ENCODE measurements around the gene TUBA4B. TPM values are rescaled to one million over a fixed set of nuclear protein-coding genes. Genes with fewer than 3 reads are reported as not detected.
"Not testable (repeated sequence)": the region's sequence is repeated elsewhere in the genome, so short reads cannot be mapped to it uniquely, and the experiment has no call there.

Gene TUBA4B
- total RNA-seq, 2 experiments from 2014 or later: not detected

DNA sequence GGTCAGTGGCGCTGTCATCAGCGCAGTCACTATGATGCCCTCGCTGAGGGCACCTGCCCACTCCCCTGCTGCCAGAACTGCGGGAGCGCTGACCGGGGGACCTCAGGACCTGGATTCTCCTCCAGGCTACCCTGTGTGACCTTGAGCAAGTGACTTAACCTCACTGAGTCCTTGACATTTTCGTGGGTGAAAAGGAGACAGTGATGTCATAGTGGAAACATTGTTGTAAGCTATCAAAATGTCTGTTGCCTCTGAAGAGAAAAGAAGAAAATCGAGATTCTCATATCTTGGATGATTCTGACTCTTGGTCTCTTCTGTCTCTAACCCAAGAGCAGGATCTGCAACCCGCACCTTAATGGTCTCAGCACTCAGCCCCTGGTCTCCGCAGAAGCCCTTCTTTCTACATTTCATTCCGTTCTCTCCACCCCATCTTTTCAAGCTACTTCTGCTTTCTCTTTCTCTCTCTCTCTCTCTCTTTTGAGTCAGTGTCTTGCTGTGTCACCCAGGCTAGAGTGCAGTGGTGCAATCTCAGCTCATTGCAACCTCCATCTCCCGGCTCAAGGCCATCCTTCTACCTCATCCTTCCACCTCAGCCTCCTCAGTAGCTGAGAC, 1.7 kb downstream of the TUBA4B start:
- Mint-ChIP-seq H3K4me1 (peaks cover 46% of the 10 kb centered on the region), H3K27ac (peak overlapping the region; percentile 90), H3K9me3 (ENCODE audit: low read depth) (no peaks in the 10 kb centered on the region), H3K4me3 (peak overlapping the region; percentile 89), H3K27me3 (no peaks in the 10 kb centered on the region), H3K36me3 (ENCODE audit: low read depth) (peaks cover 32% of the 10 kb centered on the region)
- peak; percentile 72 for DNase-seq
- ChIA-PET POLR2A (interaction anchor here (0.6 to 4.5 kb wide), 11 partner anchors 9 to 1035 kb away, joined by 3 to 33 read pairs (median 5); partner anchors contain the start of genes ANKZF1, ATG9A, CNPPD1 and DNAJB2), CTCF (interaction anchor here (0.5 to 6.2 kb wide), 14 partner anchors 10 to 294 kb away, joined by 3 to 68 read pairs (median 6); partner anchors contain the start of genes ANKZF1, ATG9A, CNPPD1 and CRYBA2)
- intact Hi-C loops (cut with DNase I, micrococcal nuclease): loop anchor here (1.0 to 10.0 kb wide), 6 partner anchors 9 to 686 kb away; partner anchors contain the start of genes ANKZF1 (in 1 of the 2), ATG9A (in 1 of the 2), CHPF (in 1 of the 2) and CNOT9 (in 1 of the 2)
- ATAC-seq: peak; percentile 52

DNA sequence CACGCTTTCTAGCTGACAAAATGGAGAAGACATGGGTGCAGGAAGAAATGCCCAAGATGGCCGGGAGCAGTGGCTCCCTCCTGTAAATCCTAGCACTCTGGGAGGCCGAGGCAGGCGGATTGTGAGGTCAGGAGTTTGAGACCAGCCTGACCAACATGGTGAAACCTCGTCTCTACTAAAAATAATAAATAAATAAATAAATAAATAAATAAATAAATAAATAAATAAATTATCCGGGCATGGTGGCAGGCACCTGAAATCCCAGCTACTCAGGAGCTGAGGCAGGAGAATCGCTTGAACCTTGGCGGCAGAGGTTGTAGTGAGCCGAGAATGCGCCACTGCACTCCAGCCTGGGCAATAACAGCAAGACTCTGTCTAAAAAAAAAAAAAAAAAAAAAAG, 5.9 kb downstream of the TUBA4B start:
- DNase-seq; H3K9me3 Mint-ChIP-seq (ENCODE audit: low read depth); H3K36me3 Mint-ChIP-seq (ENCODE audit: low read depth); ATAC-seq; H3K4me3 Mint-ChIP-seq; H3K27ac Mint-ChIP-seq; H3K27me3 Mint-ChIP-seq: not testable (repeated sequence)
- ChIA-PET CTCF (interaction anchor here (0.7 to 1.9 kb wide), 5 partner anchors 18 to 100 kb away, joined by 4 to 9 read pairs (median 6); no protein-coding TSS in a partner anchor), POLR2A (interaction anchor here (0.6 kb wide), 1 partner anchor 86 kb away, joined by 4 read pairs; no protein-coding TSS in a partner anchor)
- intact Hi-C loops (cut with DNase I, micrococcal nuclease): loop anchor here in 1 of 2 experiments (10.0 kb wide), 1 partner anchor 286 kb away; the partner anchor contains the start of genes CHPF and TMEM198
- peaks cover 16% of the 10 kb centered on the region for H3K4me1 Mint-ChIP-seq

DNA sequence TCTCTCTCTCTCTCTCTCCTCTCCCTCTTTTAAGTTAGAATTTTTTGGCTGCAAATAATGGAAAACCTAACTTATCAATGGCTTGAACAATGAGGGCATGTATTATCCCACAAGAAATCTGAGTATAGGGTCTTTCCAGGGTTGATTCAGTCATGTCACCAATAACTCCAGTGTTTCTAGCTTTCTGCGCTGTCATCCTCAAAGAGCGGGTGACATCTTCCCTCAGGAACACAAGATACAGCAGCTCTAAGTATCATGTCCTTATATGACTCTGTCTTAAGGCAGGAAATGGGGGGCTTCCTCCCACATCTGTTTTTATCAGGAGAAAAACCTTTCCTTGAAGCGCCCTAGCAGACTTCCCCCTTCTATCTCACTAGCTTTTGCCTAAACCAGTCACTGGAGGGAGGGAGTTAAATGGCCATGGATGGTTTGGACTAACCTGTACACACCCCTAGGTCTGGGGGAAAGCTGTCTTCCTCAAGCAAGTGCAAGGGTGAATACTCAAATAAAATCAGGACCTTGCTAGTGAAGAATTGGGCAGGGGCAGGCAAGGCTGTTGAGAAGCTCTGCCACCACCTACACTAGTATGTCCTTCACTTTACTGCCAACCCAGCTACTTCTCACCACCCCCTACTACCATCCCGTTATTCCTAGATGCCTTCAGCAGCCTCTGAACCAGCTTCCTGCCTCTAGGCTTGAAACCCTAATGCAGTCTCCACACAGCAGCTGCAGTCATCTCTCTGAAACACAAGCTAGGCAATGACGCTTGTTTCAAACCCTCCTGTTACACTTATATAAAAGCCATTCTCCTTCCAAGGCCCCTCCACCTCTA, 8.2 kb downstream of the TUBA4B start:
- Mint-ChIP-seq H3K27me3 (peaks cover 2% of the 10 kb centered on the region), H3K27ac (no peak overlapping the region), H3K9me3 (ENCODE audit: low read depth) (no peaks in the 10 kb centered on the region), H3K4me3 (no peak overlapping the region), H3K36me3 (ENCODE audit: low read depth) (no peaks in the 10 kb centered on the region), H3K4me1 (peaks cover 2% of the 10 kb centered on the region)
- no peak for DNase-seq
- CTCF ChIA-PET: interaction anchor here (0.7 to 4.0 kb wide), 5 partner anchors 14 to 354 kb away, joined by 3 to 34 read pairs (median 8); partner anchors contain the start of genes DNAJB2, GLB1L and STK16
- POLR2A ChIA-PET: no interaction called here
- no peak for ATAC-seq
- intact Hi-C loops (cut with DNase I, micrococcal nuclease): no loop called here

DNA sequence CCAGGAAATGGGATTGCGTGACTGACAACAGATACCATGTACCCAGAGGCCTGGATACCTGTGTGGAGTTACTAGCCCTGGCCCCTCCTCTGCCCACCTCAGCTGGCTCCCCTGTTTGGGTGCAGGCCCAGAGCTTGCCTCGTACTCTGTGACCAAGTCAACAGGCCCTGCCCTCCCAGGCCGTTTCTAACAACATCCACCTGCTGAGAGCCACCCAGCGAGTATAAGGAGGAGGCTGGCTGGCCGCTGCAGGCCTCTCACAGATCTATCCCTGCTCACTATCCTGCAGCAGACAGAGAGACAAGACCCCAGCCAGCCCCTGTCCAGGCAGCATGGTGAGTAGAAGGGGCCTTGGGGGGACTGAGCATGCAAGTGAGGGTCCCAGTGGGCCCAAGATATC, 13.2 kb downstream of the TUBA4B start:
- ChIA-PET POLR2A (interaction anchor here (0.6 kb wide), 1 partner anchor 36 kb away, joined by 3 read pairs; no protein-coding TSS in a partner anchor), CTCF (interaction anchor here (0.6 to 1.3 kb wide), 5 partner anchors 11 to 1675 kb away, joined by 3 to 5 read pairs (median 3); no protein-coding TSS in a partner anchor)
- H3K4me3 Mint-ChIP-seq: no peak overlapping the region
- no peaks in the 10 kb centered on the region for H3K36me3 Mint-ChIP-seq (ENCODE audit: low read depth)
- H3K4me1 Mint-ChIP-seq: no peaks in the 10 kb centered on the region
- no peak for ATAC-seq
- intact Hi-C loops (cut with DNase I, micrococcal nuclease): no loop called here
- H3K27ac Mint-ChIP-seq: no peak overlapping the region
- DNase-seq: no peak
- H3K9me3 Mint-ChIP-seq (ENCODE audit: low read depth): no peaks in the 10 kb centered on the region
- peaks cover 2% of the 10 kb centered on the region for H3K27me3 Mint-ChIP-seq

DNA sequence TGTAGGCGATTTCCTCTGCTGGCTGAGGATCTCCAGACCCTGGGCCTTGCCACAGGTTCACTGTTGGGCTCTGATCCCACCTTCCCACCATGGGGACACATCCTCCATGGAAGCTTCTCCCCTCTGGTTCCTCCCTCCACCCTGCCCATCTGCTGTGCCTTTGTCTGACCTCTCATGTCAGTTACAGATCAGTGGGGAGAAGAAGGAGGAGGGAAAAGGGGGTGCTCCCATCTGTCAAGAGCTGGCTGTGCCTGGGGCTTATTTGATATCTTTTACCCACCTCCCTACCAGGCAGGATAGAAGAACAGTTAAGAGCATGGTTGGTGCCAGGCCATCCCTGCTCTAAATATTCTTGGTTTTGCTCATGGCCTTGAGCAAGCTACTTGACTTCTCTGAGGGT, 13.8 kb downstream of the TUBA4B start:
- H3K27me3 Mint-ChIP-seq: peaks cover 2% of the 10 kb centered on the region
- H3K36me3 Mint-ChIP-seq (ENCODE audit: low read depth): no peaks in the 10 kb centered on the region
- H3K4me3 Mint-ChIP-seq: no peak overlapping the region
- H3K27ac Mint-ChIP-seq: no peak overlapping the region
- ATAC-seq: no peak
- no peak for DNase-seq
- intact Hi-C loops (cut with DNase I, micrococcal nuclease): no loop called here
- no peaks in the 10 kb centered on the region for H3K9me3 Mint-ChIP-seq (ENCODE audit: low read depth)
- no peaks in the 10 kb centered on the region for H3K4me1 Mint-ChIP-seq
- POLR2A ChIA-PET: interaction anchor here (0.6 kb wide), 1 partner anchor 14 kb away, joined by 3 read pairs; the partner anchor contains the start of gene TUBA4B
- CTCF ChIA-PET: interaction anchor here (0.7 kb wide), 1 partner anchor 19 kb away, joined by 3 read pairs; no protein-coding TSS in a partner anchor

DNA sequence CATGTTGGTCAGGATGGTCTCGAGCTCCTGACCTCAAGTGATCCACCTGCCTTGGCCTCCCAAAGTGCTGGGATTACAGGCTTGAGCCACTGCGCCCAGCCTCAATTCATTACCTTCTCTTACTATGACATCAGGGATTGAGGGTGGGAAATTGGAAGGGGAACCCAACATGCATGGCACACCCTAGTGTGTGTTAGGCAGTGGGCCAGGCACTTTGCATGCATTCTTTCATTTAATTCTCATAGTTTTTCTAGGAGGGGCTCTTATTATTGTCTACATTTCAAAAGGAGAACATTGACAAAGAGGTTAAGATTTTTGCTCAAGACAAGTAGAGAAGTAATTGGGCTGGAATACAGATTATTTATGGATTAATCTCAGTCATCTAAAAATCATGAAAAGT, 15.3 kb downstream of the TUBA4B start:
- DNase-seq: no peak
- H3K36me3 Mint-ChIP-seq (ENCODE audit: low read depth): no peaks in the 10 kb centered on the region
- no peaks in the 10 kb centered on the region for H3K9me3 Mint-ChIP-seq (ENCODE audit: low read depth)
- H3K4me1 Mint-ChIP-seq: no peaks in the 10 kb centered on the region
- ChIA-PET CTCF (interaction anchor here (0.6 kb wide), 1 partner anchor 50 kb away, joined by 3 read pairs; no protein-coding TSS in a partner anchor), POLR2A (no interaction called here)
- intact Hi-C loops (cut with DNase I, micrococcal nuclease): no loop called here
- no peaks in the 10 kb centered on the region for H3K27me3 Mint-ChIP-seq
- ATAC-seq: no peak
- H3K4me3 Mint-ChIP-seq: no peak overlapping the region
- no peak overlapping the region for H3K27ac Mint-ChIP-seq

DNA sequence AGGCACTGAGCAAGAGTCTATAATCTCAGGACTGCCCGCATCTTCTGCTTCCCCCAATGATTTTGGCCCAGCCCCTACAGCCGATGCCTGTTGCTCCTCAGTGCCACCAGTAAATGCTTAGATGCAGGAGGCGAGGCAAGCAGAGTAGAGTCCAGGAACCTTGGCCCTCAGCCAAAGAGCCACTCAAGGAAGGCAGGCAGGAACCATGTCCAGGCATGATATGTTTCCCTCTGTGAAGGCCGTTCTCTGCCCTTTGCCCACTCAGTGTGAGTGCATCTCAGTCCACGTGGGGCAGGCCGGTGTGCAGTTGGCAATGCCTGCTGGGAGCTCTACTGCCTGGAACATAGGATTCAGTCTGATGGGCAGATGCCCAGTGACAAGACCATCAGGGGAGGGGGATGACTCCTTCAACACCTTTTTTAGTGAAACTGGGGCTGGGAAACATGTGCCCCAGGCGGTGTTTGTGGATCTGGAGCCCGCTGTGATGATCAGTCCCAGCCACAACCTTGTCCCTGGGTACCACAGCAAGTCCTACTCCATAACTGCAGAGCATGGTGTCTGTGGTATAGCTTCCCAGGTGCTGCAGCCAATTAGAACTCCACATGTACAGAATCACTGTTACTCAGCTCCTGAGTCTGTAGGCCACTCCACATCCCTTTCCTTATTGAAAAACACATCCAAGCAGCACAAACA, 16.5 kb downstream of the TUBA4B start:
- Mint-ChIP-seq H3K27ac (no peak overlapping the region), H3K9me3 (ENCODE audit: low read depth) (no peaks in the 10 kb centered on the region), H3K27me3 (no peaks in the 10 kb centered on the region), H3K36me3 (ENCODE audit: low read depth) (no peaks in the 10 kb centered on the region), H3K4me3 (no peak overlapping the region), H3K4me1 (no peaks in the 10 kb centered on the region)
- ChIA-PET POLR2A (no interaction called here), CTCF (no interaction called here)
- intact Hi-C loops (cut with DNase I, micrococcal nuclease): no loop called here
- DNase-seq (no peak), ATAC-seq (no peak)

DNA sequence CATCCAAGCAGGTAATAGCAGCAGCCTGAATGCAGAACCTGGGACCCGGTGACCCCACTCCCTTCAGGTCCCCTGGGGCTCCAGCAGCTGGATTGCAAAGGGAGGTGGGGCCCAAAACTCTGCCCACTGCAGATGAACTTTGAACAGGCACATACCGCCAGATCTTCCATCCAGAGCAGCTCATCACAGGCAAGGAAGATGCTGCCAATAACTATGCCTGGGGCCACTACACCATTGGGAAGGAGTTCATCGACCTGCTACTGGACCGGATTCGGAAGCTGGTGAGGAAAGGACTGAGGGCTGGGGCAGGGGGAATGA, 17.0 kb downstream of the TUBA4B start:
- H3K27ac Mint-ChIP-seq: no peak overlapping the region
- DNase-seq (no peak), ATAC-seq (no peak)
- POLR2A ChIA-PET: no interaction called here
- H3K9me3 Mint-ChIP-seq (ENCODE audit: low read depth): no peaks in the 10 kb centered on the region
- no peak overlapping the region for H3K4me3 Mint-ChIP-seq
- no peaks in the 10 kb centered on the region for H3K27me3 Mint-ChIP-seq
- H3K36me3 Mint-ChIP-seq (ENCODE audit: low read depth): no peaks in the 10 kb centered on the region
- no peaks in the 10 kb centered on the region for H3K4me1 Mint-ChIP-seq
- CTCF ChIA-PET: no interaction called here
- intact Hi-C loops (cut with DNase I, micrococcal nuclease): no loop called here

DNA sequence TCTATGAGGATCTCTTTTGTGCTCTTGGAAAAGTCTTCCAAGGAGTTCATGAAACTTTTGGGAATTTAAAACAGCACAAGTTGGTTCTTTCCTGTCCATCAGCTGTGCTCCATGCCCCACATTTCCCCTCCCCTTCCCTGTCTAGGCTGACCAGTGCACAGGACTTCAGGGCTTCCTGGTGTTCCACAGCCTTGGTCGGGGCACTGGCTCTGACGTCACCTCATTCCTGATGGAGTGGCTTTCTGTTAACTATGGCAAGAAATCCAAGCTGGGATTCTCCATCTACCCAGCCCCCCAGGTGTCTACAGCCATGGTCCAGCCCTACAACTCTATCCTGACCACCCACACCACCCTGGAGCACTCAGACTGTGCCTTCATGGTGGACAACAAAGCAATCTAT, 18.0 kb downstream of the TUBA4B start:
- intact Hi-C loops (cut with DNase I, micrococcal nuclease): no loop called here
- ChIA-PET CTCF (no interaction called here), POLR2A (no interaction called here)
- DNase-seq (no peak), ATAC-seq (no peak)
- H3K27me3 Mint-ChIP-seq: no peaks in the 10 kb centered on the region
- H3K9me3 Mint-ChIP-seq (ENCODE audit: low read depth): no peaks in the 10 kb centered on the region
- no peak overlapping the region for H3K27ac Mint-ChIP-seq
- no peak overlapping the region for H3K4me3 Mint-ChIP-seq
- H3K4me1 Mint-ChIP-seq: no peaks in the 10 kb centered on the region
- no peaks in the 10 kb centered on the region for H3K36me3 Mint-ChIP-seq (ENCODE audit: low read depth)

DNA sequence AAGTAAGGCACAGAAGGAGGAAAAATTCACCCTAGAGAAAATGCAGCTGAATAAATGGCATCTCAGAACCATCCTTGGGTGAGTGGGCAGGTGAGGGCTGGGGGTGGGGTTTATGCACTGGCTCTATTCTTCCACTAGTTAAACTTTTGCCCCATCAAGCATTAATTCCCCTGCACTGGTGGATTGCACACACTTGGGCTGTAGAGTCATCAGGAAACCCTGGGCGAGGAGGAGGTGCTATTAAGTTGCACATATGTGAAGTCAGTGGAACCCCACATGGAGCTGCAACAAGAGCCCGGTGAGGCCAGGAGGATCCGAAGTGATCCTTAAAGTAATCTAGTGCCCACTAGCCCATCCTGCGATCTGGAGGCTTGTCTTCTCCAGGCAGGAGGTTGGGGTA, 19.3 kb downstream of the TUBA4B start:
- CTCF ChIA-PET: interaction anchor here (15.5 kb wide), 1 partner anchor 23 kb away, joined by 257 read pairs; no protein-coding TSS in a partner anchor
- Mint-ChIP-seq H3K27ac (no peak overlapping the region), H3K27me3 (no peaks in the 10 kb centered on the region), H3K4me1 (peaks cover 3% of the 10 kb centered on the region), H3K9me3 (ENCODE audit: low read depth) (no peaks in the 10 kb centered on the region), H3K4me3 (no peak overlapping the region), H3K36me3 (ENCODE audit: low read depth) (no peaks in the 10 kb centered on the region)
- POLR2A ChIA-PET: no interaction called here
- ATAC-seq (no peak), DNase-seq (no peak)
- intact Hi-C loops (cut with DNase I, micrococcal nuclease): no loop called here

DNA sequence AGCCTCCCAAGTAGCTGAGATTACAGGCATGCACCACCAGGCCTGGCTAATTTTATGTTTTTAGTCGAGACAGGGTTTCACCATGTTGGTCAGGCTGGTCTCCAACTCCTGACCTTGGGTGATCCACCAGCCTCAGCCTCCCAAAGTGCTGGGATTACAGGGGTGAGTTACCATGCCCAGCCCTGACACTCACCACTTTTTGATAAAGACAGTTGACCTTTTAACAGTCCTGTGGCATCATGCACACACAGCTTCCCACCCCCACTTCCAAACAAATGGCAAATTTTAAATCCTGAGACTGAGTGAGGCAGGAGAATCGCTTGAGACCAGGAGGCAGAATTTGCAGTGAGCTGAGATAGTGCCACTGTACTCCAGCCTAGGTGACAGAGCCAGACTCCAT, 20.0 kb downstream of the TUBA4B start:
- peaks cover 10% of the 10 kb centered on the region for H3K4me1 Mint-ChIP-seq
- ChIA-PET POLR2A (no interaction called here), CTCF (interaction anchor here (0.8 to 15.5 kb wide), 2 partner anchors 23 to 77 kb away, joined by 3 to 257 read pairs; no protein-coding TSS in a partner anchor)
- no peak for ATAC-seq
- no peaks in the 10 kb centered on the region for H3K27me3 Mint-ChIP-seq
- no peaks in the 10 kb centered on the region for H3K36me3 Mint-ChIP-seq (ENCODE audit: low read depth)
- intact Hi-C loops (cut with DNase I, micrococcal nuclease): no loop called here
- no peaks in the 10 kb centered on the region for H3K9me3 Mint-ChIP-seq (ENCODE audit: low read depth)
- H3K4me3 Mint-ChIP-seq: no peak overlapping the region
- no peak for DNase-seq
- H3K27ac Mint-ChIP-seq: no peak overlapping the region

All from activated CD4-positive, alpha-beta T cell treated with anti-CD3 and anti-CD28 coated beads for 36 hours (primary cell).